GM18907 (cell line): ENCODE results near the gene C4orf17.
A peak's percentile ranks its signal among the peaks of the same experiment; 100 is the strongest.
"Not testable (repeated sequence)": the region's sequence is repeated elsewhere in the genome, so short reads cannot be mapped to it uniquely, and the experiment has no call there.

Source experiments
- ATAC-seq: cut with Tn5 transposase; IDR thresholded peaks from one replicate; pipeline ENCODE4 v1.9.1; 2021; ENCODE audit warnings: mild to moderate bottlenecking, moderate library complexity; ENCODE audit not compliant: unreplicated experiment

C4orf17 gene

GRCh38 chr4:99510721-99511120 lies at the start of gene C4orf17:
TSS of gene C4orf17 (plus strand) at chr4:99511021. CDS start at chr4:99513082, 2,061 bp downstream.
- no peak for ATAC-seq

DNA sequence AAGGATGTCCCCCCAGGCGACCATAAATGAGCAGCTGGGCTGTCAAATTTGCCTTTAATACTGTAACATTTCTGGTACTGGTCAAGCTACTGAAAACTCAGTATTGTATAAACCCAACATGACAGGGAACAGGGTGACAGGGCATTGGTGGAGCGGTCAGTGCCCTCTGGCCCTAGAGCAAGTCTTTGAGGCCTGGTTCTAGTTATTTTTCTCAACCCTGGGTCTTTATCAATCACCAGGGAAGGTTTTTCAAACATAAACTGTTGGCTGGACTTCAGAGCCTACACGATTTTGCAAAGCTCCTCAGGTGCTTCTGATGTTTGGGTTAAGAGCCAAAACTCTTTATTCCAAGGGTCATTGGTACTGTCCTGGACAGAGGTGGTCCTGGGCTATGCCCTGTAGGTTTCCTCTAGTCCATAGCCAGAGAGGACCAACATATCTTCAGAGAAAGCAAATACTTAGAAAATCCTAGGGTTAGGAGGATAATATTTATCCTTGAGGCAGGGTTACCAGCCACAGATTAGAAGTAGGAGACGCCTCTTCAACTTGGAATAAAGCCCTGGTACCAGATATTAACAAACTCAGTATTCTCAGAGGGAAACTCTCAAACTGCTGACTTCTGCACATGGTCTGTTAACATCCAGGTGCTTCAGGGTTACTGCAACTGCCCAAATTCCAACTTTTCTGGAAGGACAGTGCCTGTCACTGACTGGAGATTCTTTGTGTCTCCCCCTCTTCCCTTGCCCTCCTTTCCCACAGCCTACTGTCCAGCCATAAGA lies 49.0 kb upstream of the C4orf17 start:
- no peak for ATAC-seq

- peak; percentile 97 for ATAC-seq
These were observed 47.9 kb upstream of the C4orf17 start for GRCh38 chr4:99462875-99463464.

DNA sequence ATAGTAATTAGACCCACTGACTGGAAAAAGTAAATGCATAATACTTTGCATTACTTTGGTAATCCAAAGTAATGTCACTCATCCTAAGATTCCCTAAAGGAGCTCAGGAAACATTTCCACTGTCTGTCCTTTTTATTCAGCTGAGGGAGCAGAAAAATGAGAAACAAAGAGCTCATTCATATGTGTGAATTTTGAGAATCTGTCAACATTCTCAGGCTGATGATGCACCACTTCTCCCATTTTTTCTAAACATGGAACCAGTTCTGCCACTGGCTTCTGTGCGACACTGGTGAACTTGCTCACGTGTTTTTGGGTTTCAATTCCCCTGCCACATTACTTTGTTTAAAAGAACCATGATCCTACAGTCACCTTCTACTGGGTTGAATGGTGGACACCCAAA lies 47.3 kb upstream of the C4orf17 start:
- ATAC-seq = no peak

- no peak for ATAC-seq
These were observed 42.9 kb upstream of the C4orf17 start for GRCh38 chr4:99467887-99468286.

GRCh38 chr4:99468889-99469288 lies 41.9 kb upstream of the C4orf17 start:
- ATAC-seq = no peak

GRCh38 chr4:99471349-99471748 lies 39.5 kb upstream of the C4orf17 start:
- no peak for ATAC-seq

- no peak for ATAC-seq
These were observed 38.9 kb upstream of the C4orf17 start for GRCh38 chr4:99471896-99472295.

DNA sequence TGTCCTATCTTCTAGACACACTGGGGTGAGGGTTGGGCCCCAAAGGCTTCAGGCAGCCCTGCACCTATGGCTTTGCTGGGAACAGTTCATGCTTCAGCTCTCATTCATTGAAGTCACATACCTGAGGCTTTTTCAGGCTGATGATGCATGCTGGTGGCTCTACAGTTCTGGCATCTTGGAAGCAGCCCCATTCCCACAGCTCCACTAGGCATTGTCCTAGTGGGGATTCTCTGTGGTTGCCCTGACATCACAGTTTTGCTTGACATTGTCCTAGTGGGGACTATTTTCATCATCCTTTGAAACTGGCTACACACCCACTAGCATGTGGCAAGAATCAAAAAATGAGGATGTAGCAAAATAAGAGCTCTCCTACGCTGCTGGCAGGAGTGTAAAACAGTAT lies 37.7 kb upstream of the C4orf17 start:
- no peak for ATAC-seq

DNA sequence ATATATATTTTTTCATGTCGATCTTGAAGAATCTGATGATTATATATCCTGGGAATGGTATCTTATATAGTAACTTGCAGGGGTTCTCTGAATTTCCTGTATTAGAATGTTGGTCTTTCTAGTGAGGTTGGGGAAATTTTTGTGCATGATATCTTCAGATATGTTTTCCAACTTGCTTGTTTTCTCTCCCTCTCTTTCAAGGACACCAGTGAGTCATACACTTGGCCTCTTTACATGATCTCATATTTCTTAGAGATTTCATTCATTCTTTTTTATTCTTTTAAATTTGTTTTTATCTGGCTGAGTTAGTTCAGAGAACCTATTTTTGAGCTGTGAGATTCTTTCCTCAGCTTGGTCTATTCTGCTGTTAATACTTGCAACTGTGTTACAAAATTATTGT lies 27.2 kb upstream of the C4orf17 start:
- no peak for ATAC-seq

DNA sequence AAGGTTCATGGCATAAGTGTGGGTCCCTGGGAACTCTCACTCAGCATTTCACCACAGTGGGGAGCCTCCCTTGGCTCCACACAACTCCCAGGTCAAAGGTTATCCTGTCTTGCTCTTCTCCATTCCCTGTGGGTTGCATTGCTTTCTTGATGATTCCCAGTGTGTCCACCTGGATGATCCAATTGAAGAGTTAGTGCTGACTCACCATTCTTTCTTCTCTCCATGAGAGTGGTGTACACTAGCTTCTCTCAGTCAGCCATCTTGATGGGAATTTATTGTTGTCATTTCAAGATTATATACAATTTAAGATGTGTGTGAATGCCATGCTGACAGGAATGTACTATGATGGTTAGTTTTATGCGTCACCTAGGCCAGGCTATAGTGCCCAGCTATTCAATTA lies 25.6 kb upstream of the C4orf17 start:
- no peak for ATAC-seq

GRCh38 chr4:99486648-99487047 lies 24.2 kb upstream of the C4orf17 start:
- not testable (repeated sequence) for ATAC-seq

DNA sequence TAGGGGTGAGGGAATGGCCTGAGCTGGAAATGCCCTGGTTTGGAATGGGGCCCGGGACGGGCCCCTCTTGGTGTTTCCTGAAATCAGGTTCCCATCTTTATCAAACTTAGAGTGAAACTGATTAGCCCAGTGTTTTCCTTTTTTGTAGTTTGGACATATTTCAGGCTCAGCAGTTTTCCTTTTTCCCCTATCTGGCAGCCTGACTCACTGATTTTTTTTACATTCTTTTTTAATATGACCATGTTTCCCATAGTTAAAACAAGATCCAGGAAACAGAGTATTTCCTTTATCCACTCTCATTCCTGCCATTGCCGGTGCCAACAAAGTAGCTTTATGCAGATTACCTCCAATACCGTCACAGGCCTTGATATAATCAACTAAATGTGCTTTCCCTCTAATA lies 20.5 kb upstream of the C4orf17 start:
- no peak for ATAC-seq

DNA sequence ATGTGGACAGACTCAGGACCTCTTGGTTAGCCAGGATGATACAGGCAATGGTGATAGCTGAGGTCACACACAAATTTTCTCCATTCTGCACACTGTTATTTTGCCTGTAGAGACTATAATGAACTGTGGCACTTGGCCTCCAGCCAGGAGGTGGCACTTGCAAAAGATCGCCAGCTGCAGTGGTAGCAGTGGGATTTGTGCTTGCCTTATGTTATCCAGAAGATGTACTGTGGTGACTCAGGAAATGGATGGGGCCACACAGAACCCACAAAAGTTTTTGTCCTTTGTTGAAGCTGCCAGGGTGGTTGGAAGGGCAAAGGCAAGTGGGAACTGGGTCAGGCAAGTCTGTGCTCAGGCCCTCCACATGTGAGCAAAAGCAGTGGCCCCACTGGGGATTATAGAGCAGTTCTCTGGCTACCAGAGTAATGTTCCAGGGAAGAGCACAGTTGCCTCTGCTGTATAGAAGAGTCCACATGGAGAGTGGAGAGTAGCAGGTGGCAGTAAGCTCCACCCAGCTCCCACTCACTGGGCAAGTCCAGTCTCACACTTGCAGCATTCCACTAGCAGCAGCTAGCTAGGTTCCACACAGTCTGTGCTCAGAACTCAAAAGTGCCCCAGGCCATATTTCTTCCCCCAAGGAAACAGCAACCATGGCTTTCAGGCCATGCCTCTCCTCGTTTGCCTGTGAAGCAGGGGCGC lies 5.9 kb upstream of the C4orf17 start:
- ATAC-seq = no peak

DNA sequence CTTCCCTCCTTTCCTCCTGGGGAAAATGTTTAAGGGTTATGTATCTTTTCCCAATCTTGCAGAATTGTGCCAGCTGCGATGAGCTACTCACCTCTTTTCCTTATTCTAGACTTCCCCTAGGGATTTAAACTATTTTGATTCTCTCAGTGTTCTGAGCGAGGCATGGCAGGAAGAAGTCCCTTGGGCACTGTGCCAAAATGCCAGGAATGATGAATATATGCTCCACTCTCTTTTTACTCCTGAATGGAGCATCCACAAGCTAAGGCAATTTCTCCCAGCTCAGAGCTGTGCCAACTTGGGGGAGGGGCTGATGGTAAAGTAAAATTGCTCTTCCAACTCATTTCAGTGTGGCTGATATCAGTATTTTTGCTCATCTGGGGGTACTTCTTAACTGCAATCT lies 4.0 kb upstream of the C4orf17 start:
- ATAC-seq = no peak

GRCh38 chr4:99507349-99507748 lies 3.5 kb upstream of the C4orf17 start:
- ATAC-seq = no peak

DNA sequence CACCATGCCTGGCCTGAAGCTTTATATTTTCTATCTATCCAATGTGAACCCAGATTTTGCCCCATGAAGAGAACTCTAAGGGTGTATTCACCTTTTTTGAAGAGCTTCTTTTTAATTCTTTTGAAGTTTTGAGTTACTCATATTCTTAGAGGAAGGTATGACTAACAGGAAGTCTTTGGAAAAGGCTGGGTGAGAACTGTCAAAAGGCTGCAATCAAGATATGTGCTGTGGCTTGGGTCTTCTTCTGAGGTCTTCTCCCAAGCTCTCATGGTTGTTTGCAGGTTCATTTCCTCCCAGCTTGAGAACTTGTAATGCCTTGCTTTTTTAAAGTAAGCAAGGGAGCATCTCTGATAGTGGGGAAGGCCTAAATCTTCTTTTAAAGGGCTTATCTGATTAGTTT lies 3.1 kb upstream of the C4orf17 start:
- no peak for ATAC-seq

- no peak for ATAC-seq
These were observed 7.9 kb downstream of the C4orf17 start for GRCh38 chr4:99518601-99519295.

DNA sequence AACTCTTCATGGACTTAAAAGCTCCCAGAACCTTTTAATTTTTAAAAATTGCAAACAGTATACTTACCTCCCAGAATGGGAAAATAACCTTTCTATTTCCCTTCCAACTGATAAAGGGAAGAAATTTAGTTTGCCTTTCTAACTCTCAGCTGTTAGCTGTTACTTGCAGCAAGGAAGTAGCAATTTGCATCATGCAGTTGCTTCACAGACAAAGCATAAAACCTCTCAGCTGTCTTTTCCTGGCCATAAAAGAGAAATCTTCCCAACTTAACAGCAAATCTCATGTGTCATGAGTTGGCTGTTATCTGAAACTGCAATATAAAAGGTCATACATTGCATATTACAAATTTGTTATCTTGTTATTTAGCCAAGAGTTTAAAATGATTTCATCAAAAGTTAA lies 18.4 kb downstream of the C4orf17 start:
- no peak for ATAC-seq

DNA sequence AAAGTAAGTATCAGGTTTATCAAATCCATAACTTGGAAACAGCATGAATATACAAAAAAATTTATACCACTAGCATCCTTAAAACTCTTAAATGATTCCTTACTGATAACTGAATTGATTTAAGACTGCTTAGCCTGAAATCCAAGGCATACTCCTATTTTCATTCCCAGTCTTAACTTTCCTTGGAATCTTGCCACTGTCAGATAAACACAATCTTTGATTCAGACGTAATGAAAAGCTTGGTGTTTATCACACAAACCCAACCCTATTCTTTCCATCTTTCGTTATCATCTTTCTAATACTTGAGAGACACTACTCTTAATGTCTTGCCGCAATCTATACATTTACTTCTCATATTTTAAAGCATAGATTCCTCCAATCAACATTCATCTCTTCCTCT lies 19.1 kb downstream of the C4orf17 start:
- ATAC-seq = no peak

DNA sequence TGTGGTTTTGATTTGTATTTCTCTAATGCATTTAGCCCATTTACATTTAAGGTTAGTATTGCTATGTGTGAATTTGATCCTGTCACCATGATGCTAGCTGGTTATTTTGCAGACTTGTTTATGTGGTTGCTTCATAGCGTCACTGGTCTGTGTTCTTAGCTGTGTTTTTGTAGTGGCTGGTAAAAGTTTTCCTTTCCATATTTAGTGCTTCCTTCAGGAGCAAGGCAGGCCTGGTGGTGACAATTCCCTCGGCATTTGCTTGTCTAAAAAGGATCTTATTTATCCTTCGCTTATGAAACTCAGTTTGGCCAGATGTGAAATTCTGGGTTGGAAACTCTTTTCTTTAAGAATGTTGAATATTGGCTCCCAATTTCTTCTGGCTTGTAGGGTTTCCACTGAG lies 23.9 kb downstream of the C4orf17 start:
- not testable (repeated sequence) for ATAC-seq
